Measurements from ENCODE around the gene MCM5.
"Not testable (repeated sequence)": the region's sequence is repeated elsewhere in the genome, so short reads cannot be mapped to it uniquely, and the experiment has no call there.

MCM5 gene

DNA sequence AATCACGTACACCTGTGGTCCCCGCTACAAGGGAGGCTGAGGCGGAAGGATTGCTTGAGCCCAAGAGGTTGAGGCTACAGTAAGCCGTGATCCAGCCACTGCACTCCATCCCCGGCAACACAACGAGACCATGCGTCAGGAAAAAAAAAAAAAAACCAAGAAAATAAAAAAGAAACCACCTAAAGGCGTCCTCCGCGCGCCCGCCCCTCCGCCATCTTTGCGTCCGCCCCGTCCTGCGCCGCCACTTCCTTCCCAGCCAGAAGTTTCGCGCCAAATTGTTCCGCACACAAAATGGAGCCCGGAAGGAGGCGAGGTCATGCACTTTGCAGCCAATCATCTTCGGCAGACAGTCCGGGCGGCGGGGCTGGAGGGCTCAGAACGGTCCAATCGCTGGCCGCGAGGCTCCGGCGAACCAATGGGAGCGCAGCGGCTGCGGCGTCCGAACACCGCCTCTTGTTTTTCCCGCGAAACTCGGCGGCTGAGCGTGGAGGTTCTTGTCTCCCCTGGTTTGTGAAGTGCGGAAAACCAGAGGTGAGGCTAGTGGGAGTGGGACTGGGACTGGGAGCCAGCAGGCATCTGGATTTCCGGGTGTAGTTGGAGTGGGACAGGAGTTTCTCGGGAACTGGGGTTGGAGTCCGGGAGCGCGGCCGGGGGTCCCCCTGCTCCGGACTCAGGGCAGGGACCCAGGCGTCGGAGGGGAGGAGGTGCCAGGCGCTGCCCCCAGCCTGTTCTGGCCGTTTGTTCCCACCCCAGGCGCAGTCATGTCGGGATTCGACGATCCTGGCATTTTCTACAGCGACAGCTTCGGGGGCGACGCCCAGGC is at the start of gene MCM5:
TSS of gene MCM5 (plus strand) at position 463 of the 823 bp plus-strand sequence. CDS start at position 762, 299 bp downstream.
- DNase-seq (ENCODE audit: low read depth in 1 of 2, low spot score in 1 of 2): peak; percentile 97
- in situ Hi-C loops (cut with HindIII; ENCODE audit: low pct_unique_long_range_greater_than_20kb, low sequenced_read_pairs): no loop called here
- TF ChIP-seq JUND (IDR thresholded peaks at IDR 0.05; ENCODE audit: low read depth): no peak

DNA sequence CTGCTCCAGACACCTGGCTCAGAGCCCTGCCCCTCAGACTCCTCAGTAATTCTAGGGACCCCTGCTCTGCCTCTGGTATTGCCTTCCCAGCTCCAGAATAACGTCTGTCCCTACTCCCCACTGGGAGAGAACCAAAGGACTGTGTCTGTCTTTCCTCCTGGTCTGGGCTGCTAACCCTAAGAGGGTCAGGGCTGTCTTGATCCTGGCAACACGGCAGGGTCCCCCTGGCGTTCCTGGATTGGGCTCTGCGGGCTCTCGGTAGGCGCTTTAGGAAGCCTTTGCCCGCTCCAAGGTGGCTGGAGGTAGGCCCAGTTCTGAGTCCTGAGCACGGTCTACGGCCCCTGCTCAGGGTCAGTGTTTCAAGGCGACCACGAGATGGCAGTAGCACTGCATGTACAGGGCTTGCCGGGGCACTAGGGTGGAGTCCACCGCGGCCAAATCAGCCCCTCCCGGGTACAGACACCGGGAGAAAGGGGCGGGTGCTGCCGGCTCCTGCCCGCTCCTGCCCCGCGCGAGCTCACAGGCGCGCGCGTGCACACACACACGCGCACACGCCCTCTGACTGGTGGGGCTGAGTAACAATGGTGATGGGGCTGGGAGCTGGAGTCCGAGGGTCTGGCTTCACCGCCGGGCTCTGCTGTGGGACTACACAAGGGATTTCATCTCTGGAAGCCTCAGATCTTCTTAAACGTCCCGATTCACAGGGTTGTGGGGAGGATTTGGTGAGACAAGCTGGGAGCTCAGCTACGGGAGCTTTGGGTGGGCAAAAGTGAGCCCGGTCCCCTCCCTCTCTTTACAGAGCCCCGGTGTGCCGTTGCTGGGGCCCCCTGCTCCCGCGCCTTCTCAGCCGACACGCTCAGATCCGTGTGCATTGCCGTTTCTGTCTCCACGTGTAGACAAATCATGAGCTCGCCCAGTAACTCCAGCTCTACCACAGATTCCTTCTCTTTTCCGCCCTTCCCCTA is 49.1 kb upstream of the MCM5 start:
- in situ Hi-C loops (cut with HindIII; ENCODE audit: low pct_unique_long_range_greater_than_20kb, low sequenced_read_pairs): no loop called here
- TF ChIP-seq JUND (IDR thresholded peaks at IDR 0.05; ENCODE audit: low read depth): no peak
- DNase-seq (ENCODE audit: low read depth in 1 of 2, low spot score in 1 of 2): peak; percentile 82 to 93

DNA sequence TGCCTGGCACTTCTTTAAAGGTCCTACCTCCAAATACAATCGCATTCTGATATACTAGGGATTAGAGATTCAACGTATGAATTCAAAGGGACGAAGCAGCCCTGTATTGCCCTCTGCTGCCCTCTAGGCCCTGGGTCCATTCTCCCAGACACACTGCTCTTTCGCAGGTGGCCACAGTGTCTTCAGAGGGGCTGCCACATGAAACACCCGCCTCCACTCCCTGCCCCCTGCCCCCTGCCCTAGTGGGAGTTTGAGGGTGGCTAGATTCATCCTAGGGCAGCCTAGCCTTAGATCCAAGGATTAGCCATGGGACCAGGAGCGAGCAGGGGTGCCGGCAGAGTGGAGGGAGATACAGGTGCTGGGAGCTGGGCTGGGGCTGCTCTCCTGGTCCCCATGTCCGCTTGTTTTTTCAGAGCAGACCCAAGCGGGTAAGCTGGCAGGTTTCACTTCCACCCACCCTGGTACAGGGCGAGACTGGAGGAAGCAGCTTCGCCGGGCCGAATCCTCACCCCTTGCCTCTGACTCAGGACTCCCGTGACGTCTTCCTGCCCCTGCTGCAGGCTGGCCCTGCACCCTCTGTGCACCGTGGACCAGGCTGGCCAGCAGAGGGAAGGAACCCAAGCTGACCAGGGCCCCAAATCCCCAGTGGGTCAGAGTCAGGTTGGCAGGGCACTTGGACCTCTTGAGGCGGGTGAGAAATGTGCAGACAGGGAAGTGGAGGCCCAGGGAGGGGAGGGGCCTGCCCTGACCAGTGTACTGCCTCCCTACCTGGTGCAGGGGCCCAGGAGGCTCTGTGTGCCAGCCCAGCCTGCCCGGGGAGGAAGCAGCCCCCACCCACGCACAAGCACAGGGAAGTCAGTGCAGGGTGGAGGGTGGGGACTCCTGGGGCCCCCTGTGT is 47.5 kb upstream of the MCM5 start:
- in situ Hi-C loops (cut with HindIII; ENCODE audit: low pct_unique_long_range_greater_than_20kb, low sequenced_read_pairs): no loop called here
- DNase-seq (ENCODE audit: low read depth in 1 of 2, low spot score in 1 of 2): peak in 1 of 2 experiments; percentile 4

DNA sequence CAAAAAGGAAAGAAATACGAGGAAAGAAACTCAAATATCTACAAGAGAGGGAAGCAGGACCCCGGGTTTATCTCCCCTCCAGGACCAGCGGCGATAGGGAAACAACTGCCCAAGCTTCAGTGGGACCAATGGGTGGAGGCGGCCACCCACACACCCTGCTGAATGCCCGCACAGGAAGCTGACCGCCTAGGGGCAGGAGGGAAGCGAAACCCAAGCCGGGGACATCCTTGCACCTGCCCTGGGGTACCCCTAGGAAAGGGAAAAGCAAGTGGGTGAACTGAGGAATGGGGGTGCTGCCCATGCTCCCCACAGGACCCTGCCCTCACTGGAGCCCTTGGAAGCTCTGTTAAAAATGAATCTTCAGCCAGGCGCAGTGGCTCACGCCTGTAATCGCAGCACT is 46.6 kb upstream of the MCM5 start:
- in situ Hi-C loops (cut with HindIII; ENCODE audit: low pct_unique_long_range_greater_than_20kb, low sequenced_read_pairs): no loop called here
- DNase-seq (ENCODE audit: low read depth in 1 of 2, low spot score in 1 of 2): no peak
- no peak for TF ChIP-seq JUND (IDR thresholded peaks at IDR 0.05; ENCODE audit: low read depth)

More for the DNA sequence above, 47.5 kb upstream of the MCM5 start:
- no peak for TF ChIP-seq JUND (IDR thresholded peaks at IDR 0.05; ENCODE audit: low read depth)

- in situ Hi-C loops (cut with HindIII; ENCODE audit: low pct_unique_long_range_greater_than_20kb, low sequenced_read_pairs): no loop called here
- no peak for TF ChIP-seq JUND (IDR thresholded peaks at IDR 0.05; ENCODE audit: low read depth)
- DNase-seq (ENCODE audit: low read depth in 1 of 2, low spot score in 1 of 2): no peak
Observed at GRCh38 chr22:35354068-35354467, 45.9 kb upstream of the MCM5 start.

- in situ Hi-C loops (cut with HindIII; ENCODE audit: low pct_unique_long_range_greater_than_20kb, low sequenced_read_pairs): no loop called here
- no peak for DNase-seq (ENCODE audit: low read depth in 1 of 2, low spot score in 1 of 2)
- TF ChIP-seq JUND (IDR thresholded peaks at IDR 0.05; ENCODE audit: low read depth): no peak
Observed at GRCh38 chr22:35357883-35358621, 41.9 kb upstream of the MCM5 start.

DNA sequence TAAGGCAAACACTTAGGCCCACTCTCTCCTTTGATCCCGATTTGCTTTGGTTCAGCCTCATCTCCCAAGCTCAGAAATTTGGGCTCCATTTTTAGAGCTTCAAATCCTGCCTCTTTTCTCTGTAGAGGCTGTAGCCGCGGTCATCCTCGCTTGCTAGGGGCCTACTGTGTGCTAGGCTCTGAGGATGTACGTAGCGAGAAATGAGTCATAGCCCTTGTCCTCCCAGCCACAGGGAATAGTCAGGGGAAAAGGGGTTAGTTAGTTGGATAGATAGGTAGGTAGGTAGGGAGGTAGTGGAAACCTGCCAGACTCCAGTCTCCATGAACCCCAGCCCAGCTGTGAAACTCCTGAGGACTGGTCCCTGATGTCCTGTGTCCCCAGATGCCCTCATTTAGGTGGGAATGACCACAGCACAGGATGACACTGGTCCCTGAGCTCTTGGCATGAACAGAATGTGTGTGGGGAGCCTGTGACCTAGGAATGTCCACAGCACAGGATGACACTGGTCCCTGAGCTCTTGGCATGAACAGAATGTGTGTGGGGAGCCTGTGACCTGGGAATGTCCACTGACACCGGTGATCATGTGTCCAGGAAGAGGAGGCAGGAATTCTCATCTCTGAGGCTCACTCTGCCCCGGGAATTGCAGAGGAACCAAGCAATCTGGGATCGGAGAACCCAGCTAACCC is 40.4 kb upstream of the MCM5 start:
- peak in 1 of 2 experiments; percentile 40 for DNase-seq (ENCODE audit: low read depth in 1 of 2, low spot score in 1 of 2)
- TF ChIP-seq JUND (IDR thresholded peaks at IDR 0.05; ENCODE audit: low read depth): no peak
- in situ Hi-C loops (cut with HindIII; ENCODE audit: low pct_unique_long_range_greater_than_20kb, low sequenced_read_pairs): no loop called here

GRCh38 chr22:35361001-35361558 is 38.9 kb upstream of the MCM5 start:
- in situ Hi-C loops (cut with HindIII; ENCODE audit: low pct_unique_long_range_greater_than_20kb, low sequenced_read_pairs): no loop called here
- no peak for TF ChIP-seq JUND (IDR thresholded peaks at IDR 0.05; ENCODE audit: low read depth)

GRCh38 chr22:35363566-35364086 is 36.3 kb upstream of the MCM5 start:
- TF ChIP-seq JUND (IDR thresholded peaks at IDR 0.05; ENCODE audit: low read depth): no peak
- no peak for DNase-seq (ENCODE audit: low read depth in 1 of 2, low spot score in 1 of 2)
- in situ Hi-C loops (cut with HindIII; ENCODE audit: low pct_unique_long_range_greater_than_20kb, low sequenced_read_pairs): no loop called here

More at GRCh38 chr22:35361001-35361558, 38.9 kb upstream of the MCM5 start:
- no peak for DNase-seq (ENCODE audit: low read depth in 1 of 2, low spot score in 1 of 2)

DNA sequence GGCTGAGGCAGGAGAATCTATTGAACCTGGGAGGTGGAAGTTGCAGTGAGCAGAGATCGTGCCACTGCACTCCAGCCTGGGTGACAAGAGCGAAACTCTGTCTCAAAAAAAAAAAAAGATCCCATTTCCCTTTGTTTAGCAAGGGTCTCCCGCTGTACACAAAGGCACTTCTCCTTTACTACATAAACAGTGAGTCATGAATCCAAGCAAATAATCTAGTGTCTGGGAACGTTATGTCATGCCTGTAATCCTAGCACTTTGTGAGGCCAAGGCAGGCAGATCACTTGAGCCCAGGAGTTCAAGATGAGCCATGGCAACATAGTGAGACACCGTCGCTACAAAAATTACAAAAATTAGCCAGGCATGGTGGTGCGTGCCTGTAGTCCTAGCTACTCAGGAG is 35.7 kb upstream of the MCM5 start:
- in situ Hi-C loops (cut with HindIII; ENCODE audit: low pct_unique_long_range_greater_than_20kb, low sequenced_read_pairs); DNase-seq (ENCODE audit: low read depth in 1 of 2, low spot score in 1 of 2): not testable (repeated sequence)
